NCI-H446 treated with DMSO at 0.1 percent for 48 hours (cell line): ENCODE measurements around the gene RNF157.
"Not testable (repeated sequence)": the region's sequence is repeated elsewhere in the genome, so short reads cannot be mapped to it uniquely, and the experiment has no call there.

Experiments
- DNase-seq: peaks from one replicate; lab custom pipeline; 2025; lab: John Stamatoyannopoulos, UW

The RNF157 gene

DNA sequence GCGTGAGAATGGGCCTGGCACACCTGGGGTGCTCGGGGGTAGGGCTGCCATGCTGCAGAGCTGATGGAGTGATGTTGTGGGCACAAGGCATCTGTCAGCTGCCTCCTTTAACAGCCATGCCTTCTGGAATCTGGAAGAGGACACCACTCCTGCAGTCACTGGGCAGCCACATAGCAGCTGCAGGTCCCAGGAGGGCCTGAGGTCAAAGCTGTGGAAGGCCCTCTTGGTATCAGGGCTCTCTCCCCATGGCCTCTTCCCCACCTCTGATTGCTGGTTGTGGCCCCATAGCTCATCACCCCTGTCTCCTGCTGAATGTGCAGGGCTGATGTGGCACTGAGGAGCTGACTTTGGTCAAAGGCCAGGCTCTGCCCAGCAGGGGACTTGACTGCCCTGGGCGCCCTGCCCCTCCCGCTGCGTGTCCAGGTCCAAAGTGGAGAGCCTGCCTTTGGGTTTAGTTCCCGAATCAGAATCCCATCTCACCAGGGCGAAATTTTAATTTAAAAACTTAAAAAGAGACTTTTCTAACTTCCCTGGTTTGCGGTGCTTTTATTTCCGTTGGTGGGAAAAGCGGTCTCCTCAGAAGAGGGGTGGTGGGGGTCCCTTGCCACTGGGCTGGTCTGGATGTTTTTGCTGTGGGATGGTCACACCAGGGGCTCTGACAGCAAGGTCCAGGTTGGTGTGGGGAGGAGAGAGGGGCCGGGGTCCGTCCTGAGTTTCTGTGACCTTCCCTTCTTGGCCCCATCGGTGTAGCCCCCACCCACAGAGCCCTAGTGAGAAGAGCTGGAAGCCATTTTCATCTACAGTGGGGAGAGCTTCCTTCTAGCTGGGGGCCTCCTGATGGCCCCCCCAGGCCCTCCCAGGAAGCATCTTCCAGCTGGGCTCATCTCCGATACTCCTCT is 30.7 kb upstream of the RNF157 start:
- no peak for DNase-seq

DNA sequence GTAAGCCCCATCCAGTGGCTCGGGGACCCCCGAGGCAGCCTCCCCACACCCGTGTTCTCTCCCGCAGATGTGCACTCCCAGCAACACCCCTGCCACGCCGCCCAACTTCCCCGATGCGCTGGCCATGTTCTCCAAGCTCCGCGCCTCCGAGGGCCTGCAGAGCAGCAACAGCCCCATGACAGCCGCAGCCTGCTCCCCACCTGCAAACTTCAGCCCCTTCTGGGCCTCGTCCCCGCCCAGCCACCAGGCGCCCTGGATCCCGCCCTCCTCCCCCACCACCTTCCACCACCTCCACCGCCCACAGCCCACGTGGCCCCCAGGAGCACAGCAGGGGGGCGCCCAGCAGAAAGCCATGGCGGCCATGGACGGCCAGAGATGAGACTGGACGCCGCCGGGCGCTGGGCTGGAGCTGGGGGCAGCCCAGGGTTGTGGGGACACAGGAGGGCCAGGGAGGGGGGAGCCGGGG is 29.9 kb upstream of the RNF157 start:
- DNase-seq: no peak

DNA sequence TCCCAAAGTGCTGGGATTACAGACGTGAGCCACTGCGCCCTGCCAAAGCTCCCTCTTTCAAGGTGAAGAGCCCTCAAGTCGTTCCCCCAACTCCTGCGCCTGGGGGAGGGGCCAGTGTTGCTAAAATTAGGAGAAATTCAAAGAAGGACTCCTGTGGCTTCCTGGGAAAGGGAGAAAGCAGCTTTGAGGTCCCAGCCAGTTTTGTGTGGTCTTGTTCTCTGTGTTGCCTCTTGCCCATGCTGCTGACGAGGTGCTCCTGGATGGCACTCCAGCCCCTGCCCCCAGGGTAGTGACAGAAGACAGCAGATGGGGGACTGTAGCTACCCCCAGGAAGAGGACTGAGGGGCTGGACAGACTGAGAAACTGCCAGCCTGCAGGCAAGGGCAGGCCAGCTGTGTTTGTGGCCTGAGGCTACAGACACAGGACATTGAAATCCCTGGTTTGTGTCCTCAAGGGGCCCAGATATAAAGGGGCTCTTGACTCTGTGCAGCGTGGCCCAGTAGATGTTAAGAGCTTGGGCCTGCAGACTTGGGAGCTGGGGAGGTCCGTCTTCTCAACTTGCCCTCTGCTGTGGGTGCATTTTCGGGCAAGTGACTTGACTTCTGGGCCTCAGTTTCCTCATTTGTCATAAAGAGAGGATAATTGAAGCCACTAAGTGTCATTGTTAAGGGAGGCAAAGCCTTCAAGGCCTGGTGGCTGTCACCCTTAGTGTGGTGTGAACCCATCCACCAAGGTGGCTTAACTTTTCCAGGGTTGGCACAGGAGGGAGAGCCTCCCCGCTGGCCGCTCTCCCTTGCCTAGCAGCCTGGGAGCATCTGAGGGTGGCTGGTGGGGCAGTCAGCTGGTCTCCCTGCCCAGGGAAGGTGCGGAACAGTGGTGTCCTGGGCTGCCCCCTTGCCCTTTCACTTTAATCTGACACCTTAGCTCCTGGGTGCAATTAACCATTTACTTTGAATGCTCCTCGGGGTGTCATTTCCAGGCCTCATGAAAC is 29.0 kb upstream of the RNF157 start:
- DNase-seq: no peak

DNA sequence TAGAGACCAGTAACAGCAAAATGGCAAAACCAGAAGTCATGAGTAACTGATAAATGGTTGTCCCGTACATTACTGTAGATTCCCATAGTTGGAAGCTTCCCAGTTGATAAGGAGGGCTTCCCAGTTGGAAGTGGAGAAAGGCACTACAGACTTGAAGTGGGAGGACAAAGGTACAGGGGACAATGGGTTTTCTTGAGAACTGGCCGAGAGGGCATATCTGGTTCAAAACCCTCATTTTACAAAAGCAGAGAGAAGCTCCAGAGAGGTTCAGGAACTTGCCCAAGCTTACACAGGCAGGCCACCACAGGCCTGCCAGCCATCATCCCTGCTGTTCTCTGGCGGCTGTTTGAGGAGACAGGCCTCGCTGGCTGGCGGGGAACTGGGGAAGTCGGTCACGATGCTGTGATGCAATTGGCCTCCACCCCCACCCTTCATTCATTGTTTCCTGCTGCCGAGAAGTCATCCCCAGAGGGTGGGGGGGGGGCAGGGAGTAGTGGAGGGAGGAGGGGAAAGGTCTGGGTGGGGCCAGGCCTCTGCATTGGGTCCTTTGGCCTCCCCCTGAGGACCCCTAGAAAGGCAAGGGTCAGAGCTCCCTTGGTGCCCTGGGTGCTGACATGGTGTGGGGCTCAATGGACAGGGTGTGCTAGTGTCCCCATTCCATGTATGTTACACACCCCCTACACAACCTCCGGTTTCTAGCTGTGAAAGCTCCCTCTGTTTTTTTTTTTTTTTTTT is 27.9 kb upstream of the RNF157 start:
- DNase-seq: no peak

DNA sequence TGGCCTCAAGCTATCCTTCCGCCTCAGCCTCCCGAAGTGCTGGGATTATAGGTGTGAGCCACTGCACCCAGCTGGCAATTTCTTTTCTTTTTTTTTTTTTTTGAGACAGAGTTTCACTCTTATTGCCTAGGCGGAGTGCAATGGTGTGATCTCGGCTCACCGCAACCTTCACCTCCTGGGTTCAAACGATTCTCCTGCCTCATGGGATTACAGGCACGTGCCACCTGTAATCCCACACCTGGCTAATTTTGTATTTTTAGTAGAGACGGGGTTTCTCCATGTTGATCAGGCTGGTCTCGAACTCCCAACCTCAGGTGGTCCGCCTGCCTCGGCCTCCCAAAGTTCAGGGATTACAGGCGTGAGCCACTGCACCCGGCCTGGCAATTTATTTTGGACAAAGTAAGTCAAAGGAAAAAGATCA is 27.3 kb upstream of the RNF157 start:
- not testable (repeated sequence) for DNase-seq

DNA sequence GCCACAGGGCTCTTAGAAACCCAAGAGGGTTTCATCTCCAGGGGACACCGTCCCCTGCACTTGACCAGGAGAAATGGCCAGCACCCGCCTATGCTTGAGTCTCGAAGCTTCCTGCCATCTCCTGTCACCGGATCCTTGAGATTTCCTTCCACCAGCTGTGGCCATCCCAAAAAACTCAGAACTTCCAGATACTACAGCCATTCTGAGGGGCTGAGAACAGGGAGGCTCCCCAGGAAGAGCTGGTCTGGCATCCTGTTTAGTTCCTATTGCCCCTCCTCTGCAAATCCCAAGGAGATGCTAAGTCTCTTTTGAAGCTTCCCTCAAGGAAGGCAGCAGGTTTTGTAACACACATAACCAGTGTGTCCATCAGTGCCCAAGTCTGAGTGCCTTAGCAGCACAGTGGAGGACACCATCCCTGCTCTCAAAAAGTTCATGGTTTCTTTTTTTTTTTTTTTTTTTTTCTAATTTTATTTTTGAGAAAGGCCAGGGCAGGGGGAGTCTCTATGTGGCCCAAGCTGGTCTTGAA is 26.8 kb upstream of the RNF157 start:
- DNase-seq: no peak

DNA sequence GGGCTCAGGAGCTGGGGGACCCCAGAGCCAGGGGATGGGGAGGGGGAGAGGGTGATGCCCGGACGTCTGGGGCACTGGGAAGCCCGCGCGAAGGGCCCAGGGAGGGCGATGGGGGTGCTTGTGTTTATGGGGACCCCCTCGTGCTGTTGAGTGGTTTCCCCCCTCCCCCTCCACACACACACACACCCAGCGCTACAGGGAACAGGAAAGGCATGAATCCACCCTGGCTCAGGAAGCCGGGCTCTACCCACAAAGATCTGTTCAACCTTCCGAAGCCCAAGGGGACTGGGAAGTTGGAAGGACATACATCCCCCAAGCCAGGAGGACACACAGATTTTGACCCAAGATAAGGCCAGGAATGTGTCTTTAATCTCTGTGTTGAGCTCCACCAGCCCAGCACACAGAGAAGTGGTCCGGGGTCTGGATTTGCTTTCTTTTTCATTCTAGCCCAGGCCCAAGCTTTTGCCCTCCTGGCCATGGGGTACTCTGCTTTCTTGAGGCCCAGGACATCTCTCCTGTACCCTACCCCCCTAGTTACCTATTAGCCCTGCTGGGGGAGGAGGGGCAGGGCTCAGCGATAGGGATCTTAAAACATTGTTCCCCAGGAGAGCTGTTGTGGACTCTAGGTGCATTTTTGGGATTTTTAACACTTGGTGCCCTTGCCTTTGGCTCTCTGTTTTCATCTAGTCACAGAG is 26.1 kb upstream of the RNF157 start:
- DNase-seq: no peak

DNA sequence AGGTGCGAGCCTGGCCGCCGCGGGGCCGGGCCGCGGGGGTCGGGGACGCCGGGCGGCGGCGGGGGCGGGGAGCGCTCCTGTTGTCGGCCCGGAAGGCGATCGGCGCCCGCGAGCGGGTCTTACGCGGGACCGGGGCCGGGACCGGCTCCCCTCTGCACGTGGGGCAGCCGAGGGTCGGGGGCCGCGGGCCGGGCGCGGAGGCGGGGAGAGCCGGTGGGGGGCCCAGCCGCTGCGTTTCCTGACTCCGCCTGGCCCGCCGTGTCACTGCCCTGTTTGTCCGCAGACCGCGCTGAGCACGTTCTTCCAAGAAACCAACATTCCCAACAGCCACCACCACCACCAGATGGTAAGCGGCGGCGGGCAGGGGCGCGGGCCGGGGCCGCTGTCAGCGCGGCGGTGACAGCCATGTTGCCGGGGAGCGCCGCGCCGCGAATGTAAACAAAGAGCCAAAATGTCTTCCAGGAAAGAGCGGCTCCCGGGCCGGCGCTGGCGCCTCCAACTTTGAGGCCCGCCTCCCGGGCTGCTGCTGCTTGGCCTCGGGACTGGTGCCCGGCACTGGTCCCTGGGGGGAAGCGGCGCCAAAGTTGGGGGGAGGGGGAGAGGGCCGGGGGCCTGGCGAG is 25.4 kb upstream of the RNF157 start:
- DNase-seq: no peak

DNA sequence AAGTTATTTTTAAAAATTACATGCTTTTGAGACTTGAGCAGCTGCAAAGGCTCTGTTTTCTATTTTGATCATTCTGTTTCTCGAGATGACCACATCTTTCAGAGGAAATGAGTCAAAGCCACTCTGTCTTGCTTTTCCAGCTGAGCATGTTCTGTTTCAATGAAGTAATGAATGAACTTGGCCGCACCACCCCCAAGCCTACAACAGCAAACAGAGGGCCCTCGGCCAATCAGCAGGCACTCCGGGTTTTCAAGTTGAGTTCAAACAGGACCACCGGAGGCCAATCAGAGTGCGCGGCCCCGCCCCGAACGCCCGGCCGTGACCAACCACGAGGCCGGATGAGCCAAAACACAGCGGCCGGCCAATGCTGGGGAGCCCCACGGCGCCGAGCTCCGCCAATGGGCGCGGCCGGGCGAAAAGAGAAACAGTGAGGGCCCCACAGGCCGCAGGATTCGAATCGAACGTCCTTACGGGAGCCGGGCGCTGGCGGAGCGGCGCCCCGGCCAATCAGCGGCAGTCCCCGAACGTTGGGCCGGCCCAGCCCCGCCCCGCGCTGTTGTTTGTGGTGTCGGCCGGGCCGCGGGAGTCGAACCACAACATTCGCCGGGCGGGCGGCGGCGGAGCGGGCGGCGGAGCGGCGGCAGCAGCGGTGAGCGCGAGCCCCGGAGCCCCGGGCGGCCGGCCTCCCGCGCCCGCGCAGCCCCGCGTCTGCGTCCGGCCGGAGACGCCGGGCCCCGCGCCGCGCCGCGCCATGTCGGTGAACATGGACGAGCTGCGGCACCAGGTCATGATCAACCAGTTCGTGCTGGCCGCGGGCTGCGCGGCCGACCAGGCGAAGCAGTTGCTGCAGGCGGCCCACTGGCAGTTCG is 24.7 kb upstream of the RNF157 start, which contains the start of gene UBALD2:
UBALD2 (plus strand) TSS at position 594 of the 869 bp plus-strand sequence; CDS start at position 752, 158 bp downstream.
- DNase-seq: peak; percentile 98

DNA sequence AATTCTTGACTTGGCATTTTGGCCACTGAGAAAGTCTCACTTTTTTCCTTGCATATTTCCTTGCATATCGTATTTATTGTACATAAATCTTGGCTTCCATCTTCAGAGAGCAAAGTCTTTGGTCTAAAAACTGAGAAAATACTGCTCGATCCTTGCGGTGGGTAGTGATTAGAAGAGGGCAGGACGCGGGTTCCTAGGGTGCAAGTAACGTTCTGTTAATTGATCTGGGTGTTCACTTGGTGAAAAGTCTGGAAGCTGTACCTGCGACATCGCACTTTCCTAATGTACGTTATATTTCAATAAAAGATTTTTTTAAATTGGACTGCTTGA is 24.1 kb upstream of the RNF157 start:
- DNase-seq: no peak

DNA sequence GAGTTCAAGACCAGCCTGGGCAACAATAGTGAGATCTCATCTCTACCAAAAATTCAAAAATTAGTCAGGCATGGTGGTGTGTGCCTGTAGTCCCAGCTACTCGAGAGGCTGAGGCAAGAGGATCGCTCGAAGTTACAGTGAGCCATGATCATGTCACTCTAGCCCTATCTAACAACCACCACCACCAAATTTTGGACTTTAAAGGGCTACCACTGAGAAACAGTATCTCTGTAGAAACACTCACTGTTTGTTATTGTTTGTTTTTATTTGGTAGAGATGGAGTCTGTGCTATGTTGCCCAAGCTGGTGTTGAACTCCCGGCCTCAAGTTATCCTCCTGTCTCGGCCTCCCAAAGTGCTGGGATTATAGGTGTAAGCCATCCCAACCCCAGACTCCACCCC is 23.6 kb upstream of the RNF157 start:
- no peak for DNase-seq

DNA sequence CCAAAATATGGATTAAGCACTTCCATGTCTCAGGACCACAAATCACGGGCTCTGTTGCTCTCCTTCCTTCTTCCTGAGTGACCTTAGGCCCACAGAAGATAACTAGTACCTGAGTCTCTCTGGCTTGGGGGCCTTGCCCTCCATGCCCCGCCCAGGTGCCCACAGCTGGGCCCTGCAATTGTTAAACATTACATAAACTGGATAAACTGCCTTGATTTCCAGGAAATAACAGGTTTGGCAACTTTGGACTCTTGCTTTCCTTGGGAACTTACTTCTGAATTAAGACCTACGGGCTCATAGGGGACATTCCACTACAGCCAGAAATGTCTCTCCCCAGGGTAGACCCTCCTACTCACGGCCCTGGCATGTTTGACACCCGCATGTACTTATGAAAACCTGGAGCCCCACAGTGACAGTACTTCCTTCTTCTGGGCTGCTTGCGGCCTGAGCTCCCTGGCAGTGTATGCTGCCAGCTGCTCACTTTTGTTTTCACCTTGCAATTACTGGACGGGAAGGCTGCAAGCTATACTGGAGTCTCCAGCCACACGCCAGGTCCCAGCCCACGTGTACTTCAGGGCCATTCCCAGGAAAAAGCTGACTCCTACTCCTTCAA is 22.5 kb upstream of the RNF157 start:
- no peak for DNase-seq

DNA sequence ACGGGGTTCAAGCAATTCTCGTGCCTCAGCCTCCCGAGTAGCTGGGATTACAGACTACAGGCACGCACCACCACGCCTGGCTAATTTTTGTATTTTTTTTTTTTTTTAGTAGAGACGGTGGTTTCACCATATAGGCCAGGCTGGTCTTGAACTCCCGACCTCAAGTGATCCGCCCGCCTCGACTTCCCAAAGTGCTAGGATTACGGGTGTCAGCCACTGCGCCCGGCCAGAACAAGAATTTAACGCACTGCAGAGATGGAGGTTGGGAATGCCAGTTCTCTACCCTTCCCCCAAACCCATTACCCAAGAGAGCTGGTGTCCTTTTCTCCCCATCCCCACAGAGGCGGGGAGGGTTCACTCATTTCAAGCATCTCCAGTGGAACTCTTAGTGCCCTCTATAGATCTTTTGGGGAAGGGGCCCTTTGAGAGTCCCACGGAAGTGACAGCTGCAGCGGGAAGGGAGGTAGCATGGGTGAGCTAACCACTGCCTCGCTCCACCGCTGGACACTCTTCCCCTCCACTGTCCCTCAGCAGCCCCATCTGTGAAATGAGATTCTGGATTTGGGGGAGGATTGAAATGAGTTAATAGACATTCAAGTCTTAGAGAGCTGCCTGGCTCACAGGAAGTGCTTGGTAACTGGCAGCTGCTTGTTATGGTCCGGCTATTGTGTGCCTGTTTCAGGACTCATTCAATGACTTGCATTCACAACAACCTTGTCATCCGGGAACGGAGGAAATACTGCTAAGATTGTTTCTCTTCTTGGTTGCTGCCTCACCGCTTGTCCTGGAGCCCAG is 21.3 kb upstream of the RNF157 start:
- DNase-seq: no peak

DNA sequence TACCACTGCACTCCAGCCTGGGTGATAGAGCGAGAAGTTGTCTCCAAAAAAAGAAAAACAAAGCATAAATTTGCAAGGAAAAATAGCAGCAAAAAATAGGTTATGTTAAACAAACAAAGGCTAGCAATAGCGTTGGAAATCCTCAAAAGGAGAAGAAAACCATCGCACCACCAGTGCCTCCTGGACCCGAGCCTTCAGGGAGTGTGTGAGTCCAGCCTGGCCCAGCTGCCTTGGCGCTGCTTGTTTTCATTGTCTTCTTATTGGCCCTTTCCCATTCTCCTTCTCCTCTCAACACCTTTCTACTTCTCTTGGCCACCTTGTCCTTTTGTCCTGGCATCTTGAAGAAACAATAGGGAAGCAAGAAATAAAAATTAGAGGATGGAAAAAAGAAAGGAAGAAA is 20.4 kb upstream of the RNF157 start:
- DNase-seq: no peak

DNA sequence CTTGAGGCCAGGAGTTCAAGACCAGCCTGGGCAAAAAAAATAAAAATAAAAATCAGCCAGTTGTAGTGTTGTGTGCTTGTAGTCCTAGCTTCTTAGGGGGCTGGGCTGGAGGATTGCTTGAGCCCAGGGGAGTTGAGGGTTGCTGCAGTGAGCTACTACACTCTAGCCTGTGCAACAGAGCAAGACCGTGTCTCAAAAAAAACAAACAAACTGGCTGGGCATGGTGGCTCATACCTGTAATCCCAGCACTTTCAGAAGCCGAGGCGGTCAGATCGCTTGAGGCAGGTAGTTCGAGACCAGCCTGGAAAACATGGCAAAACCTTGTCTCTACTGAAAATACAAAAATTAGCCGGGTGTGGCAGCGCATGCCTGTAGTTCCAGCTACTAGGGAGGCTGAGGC is 19.9 kb upstream of the RNF157 start:
- no peak for DNase-seq

DNA sequence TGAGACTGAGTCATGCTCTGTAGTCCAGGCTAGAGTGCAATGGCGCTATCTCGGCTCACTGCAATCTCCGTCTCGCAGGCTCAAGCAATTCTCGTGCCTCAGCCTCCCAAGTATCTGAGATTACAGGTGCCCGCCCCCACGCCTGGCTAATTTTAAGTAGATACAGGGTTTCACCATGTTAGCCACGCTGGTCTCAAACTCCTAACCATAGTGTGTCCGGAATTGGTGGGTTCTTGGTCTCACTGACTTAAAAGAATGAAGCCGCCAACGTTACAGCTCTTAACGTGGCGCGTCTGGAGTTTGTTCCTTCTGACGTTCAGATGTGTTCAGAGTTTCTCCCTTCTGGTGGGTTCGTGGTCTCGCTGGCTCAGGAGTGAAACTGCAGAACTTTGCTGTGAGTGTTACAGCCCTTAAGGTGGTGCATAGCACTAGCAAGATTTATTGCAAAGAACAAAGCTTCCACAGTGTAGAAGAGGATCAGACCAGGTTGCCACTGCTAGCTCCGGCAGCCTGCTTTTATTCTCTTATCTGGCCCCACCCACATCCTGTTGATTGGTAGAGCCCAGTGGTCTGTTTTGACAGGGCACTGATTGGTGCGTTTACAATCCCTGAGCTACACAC is 16.2 kb upstream of the RNF157 start:
- DNase-seq: not testable (repeated sequence)

DNA sequence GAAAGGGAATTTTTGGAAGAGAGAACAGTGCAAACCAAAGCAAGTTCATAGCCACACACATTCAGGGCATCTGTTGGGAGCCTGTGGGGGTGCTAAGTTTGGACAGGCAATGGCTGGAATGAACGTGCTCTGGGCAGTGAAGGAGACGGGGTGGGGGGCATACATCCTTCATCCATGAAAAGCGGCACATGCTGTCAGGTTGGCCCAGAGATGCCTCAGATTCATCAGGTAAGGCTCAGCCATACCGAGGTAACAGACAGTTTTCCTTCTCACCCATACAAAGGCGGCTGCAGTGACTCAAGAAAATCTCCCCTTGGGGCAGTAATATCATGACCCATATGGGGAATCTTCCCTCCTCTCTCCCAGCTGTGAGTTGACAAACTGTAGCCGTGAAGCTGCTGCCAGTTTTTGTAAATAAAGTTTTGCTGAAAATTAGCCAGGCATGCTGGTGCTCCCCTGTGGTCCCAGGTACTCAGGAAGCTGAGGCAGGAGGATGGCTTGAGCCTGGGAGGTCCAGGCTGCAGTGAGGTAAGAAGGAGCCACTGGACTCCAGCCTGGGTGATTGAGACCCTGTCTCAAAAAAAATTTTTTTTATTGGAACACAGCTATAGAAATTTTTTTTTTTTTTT is 15.6 kb upstream of the RNF157 start:
- DNase-seq: no peak
